Caco-2 (cell line): ENCODE data around the gene SFXN2. TPM values are rescaled to one million over a fixed set of nuclear protein-coding genes. Genes with fewer than 3 reads are reported as not detected.
A peak's percentile ranks its signal among the peaks of the same experiment; 100 is the strongest.
"Not testable (repeated sequence)": the region's sequence is repeated elsewhere in the genome, so short reads cannot be mapped to it uniquely, and the experiment has no call there.

Experiments used
- BruUV-seq: library from RNA; stranded (reverse); fragments of 400-500 nt; replicated peaks from 2 replicates; lab custom pipeline; 2021; lab: Mats Ljungman, UMichigan
- CTCF ChIA-PET: fragments of 300-600 bp; sonication (Branson Sonifier 250); formaldehyde crosslinking; loops from one replicate; lab custom pipeline; 2022; ENCODE audit warnings: antibody characterized with exemption; lab: Charles Lee
- POLR2A ChIA-PET: fragments of 300-600 bp; sonication (Branson Sonifier 250); formaldehyde crosslinking; loops from one replicate; lab custom pipeline; 2022; ENCODE audit warnings: antibody characterized with exemption; lab: Charles Lee
- DNase-seq, 2 experiments: peaks; one replicate each; pipeline versions ENCODE4 v3.0.0 to v3.0.0-alpha.2; 2020 to 2022
- H3K27me3 ChIP-seq: replicated peaks from 2 replicates; pipeline ENCODE4 v1.6.0; 2011; ENCODE audit warnings: low read length; ENCODE audit not compliant: control insufficient read depth, insufficient read depth
- H3K36me3 ChIP-seq: 2 replicates; pipeline ENCODE4 v1.5.1; 2011; ENCODE audit warnings: low read length; ENCODE audit not compliant: control insufficient read depth, insufficient read depth
- H3K4me1 ChIP-seq: fragments of 250-450 bp; sonication (Bioruptor Pico); 2 replicates; pipeline ENCODE4 v1.5.1; 2020; ENCODE audit warnings: mild to moderate bottlenecking
- H3K4me3 ChIP-seq: 2 replicates; pipeline ENCODE4 v1.5.1; 2011; ENCODE audit warnings: low read depth, mild to moderate bottlenecking, control low read depth, low read length
- H3K9me3 ChIP-seq: fragments of 250-450 bp; sonication (Bioruptor Pico); 2 replicates; pipeline ENCODE4 v1.5.1; 2020; ENCODE audit warnings: mild to moderate bottlenecking, moderate library complexity
- H3K27ac Mint-ChIP-seq: one replicate; pipeline ENCODE4 v1.8.0; 2022; ENCODE audit warnings: mixed read lengths; ENCODE audit not compliant: unreplicated experiment
- H3K27me3 Mint-ChIP-seq: one replicate; pipeline ENCODE4 v1.8.0; 2022; ENCODE audit warnings: mixed read lengths; ENCODE audit not compliant: insufficient read depth, unreplicated experiment
- H3K36me3 Mint-ChIP-seq: one replicate; pipeline ENCODE4 v1.8.0; 2022; ENCODE audit warnings: mild to moderate bottlenecking, mixed read lengths; ENCODE audit not compliant: insufficient read depth, unreplicated experiment
- H3K4me1 Mint-ChIP-seq: one replicate; pipeline ENCODE4 v1.8.0; 2022; ENCODE audit warnings: low read depth, mixed read lengths; ENCODE audit not compliant: unreplicated experiment
- H3K4me3 Mint-ChIP-seq: one replicate; pipeline ENCODE4 v1.8.0; 2022; ENCODE audit warnings: mild to moderate bottlenecking, moderate library complexity, mixed read lengths; ENCODE audit not compliant: unreplicated experiment
- H3K9me3 Mint-ChIP-seq: one replicate; pipeline ENCODE4 v1.8.0; 2022; ENCODE audit warnings: mixed read lengths; ENCODE audit not compliant: unreplicated experiment
- intact Hi-C: fragments of 100-400 bp; cut with micrococcal nuclease; formaldehyde crosslinking; loops from one replicate; pipeline ENCODE4 v1.10.0; 2022; ENCODE audit not compliant: unreplicated experiment
- total RNA-seq: library from RNA; stranded (reverse); gene quantifications from 2 replicates; pipeline ENCODE4 v1.2.3, GENCODE V29; 2022
- TF ChIP-seq, protein P1 (sequence below), 2 experiments: fragments of 200-600 bp in 1 of 2; IDR thresholded peaks; 1 replicate in 1 of 2; 2 replicates in 1 of 2; pipeline versions ENCODE4 v1.5.1 to v1.8.0; 2011 to 2022; ENCODE audit warnings: antibody characterized with exemption in 1 of 2, control low read depth in 1 of 2, inconsistent platforms in 1 of 2, low read depth in 1 of 2, low read length in 1 of 2, mild to moderate bottlenecking in 1 of 2, moderate library complexity in 1 of 2; ENCODE audit not compliant: insufficient read depth in 1 of 2, severe bottlenecking in 1 of 2, unreplicated experiment in 1 of 2

The SFXN2 gene
- total RNA-seq, 1 experiment from 2014 or later, result 40.0 TPM

DNA sequence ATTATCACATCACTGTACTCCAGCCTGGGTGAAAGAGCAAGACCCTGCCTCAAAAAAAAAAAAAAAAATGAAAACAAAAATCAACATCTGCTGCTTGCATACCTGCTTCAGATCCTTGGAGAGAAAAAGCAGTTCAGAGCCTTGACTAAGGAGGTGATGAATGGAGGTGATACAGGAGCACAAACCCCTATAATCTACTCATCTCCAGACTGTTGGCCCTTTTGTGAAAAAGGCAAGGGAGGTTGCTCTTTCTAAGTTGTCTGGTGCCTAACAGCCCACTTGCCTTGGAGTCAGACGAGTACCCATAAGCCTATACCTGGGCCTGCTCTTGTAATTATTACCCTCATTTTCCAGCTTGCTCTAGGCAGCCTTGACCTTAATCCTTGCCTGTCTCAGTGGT is 1.4 kb downstream of the SFXN2 start:
- Mint-ChIP-seq H3K9me3 (no peaks in the 10 kb centered on the region), H3K36me3 (peaks cover 48% of the 10 kb centered on the region), H3K27ac (peak overlapping the region; percentile 50), H3K4me3 (peak overlapping the region; percentile 87), H3K4me1 (peaks cover 37% of the 10 kb centered on the region), H3K27me3 (no peaks in the 10 kb centered on the region)
- H3K27me3 ChIP-seq, result no peaks in the 10 kb centered on the region
- no TSS peak for BruUV-seq
- no peak overlapping the region for H3K4me3 ChIP-seq
- intact Hi-C loops, result loop anchor here (2.0 kb wide), 2 partner anchors 27 to 37 kb away; partner anchors contain the start of gene WBP1L
- ChIA-PET POLR2A (no interaction called here), CTCF (no interaction called here)
- peaks cover 6% of the 10 kb centered on the region; the same call in 1 of the 2 replicates for H3K4me1 ChIP-seq
- no peak for DNase-seq
- no peaks in the 10 kb centered on the region for H3K36me3 ChIP-seq
- TF ChIP-seq, protein P1, sequence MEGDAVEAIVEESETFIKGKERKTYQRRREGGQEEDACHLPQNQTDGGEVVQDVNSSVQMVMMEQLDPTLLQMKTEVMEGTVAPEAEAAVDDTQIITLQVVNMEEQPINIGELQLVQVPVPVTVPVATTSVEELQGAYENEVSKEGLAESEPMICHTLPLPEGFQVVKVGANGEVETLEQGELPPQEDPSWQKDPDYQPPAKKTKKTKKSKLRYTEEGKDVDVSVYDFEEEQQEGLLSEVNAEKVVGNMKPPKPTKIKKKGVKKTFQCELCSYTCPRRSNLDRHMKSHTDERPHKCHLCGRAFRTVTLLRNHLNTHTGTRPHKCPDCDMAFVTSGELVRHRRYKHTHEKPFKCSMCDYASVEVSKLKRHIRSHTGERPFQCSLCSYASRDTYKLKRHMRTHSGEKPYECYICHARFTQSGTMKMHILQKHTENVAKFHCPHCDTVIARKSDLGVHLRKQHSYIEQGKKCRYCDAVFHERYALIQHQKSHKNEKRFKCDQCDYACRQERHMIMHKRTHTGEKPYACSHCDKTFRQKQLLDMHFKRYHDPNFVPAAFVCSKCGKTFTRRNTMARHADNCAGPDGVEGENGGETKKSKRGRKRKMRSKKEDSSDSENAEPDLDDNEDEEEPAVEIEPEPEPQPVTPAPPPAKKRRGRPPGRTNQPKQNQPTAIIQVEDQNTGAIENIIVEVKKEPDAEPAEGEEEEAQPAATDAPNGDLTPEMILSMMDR (IDR thresholded peaks at IDR 0.05; ENCODE audit: insufficient read depth in 1 of 2, low read depth in 1 of 2, low read length in 1 of 2, severe bottlenecking in 1 of 2, unreplicated experiment in 1 of 2), result no peak
- no peaks in the 10 kb centered on the region for H3K9me3 ChIP-seq

DNA sequence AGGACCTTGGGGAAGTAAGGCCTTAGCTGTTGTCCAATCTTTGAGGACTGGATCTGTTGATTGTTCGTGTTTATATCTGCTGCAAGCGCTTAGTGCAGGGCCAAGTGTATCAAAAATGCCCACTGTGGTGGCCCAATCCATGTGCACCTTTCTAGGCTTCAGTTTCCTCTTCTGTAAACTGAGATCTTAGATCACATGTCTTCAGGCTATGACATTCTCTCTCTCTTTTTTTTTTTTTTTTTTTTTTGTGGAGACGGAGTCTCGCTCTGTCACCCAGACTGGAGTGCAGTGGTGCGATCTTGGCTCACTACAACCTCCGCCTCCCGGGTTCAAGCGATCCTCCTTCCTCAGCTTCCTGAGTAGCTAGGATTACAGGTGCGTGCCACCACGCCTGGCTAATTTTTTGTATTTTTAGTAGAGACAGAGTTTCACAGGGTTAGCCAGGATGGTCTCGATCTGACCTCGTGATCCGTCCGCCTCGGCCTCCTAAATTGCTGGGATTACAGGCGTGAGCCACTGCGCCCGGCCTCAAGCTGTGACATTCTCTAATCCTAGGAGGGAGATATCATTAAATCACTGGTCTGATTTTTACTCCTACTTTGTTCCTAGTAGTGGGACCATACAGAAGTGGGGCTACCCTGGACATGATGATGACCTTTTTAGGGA is 2.6 kb downstream of the SFXN2 start:
- H3K9me3 Mint-ChIP-seq, CTCF ChIA-PET, H3K4me1 ChIP-seq, H3K4me3 ChIP-seq, intact Hi-C loops, H3K9me3 ChIP-seq, POLR2A ChIA-PET, H3K27me3 Mint-ChIP-seq, BruUV-seq, H3K27me3 ChIP-seq, H3K36me3 ChIP-seq, H3K4me3 Mint-ChIP-seq: not testable (repeated sequence)
- peaks cover 42% of the 10 kb centered on the region for H3K4me1 Mint-ChIP-seq
- peak in 1 of 2 experiments; percentile 9 for DNase-seq
- peak overlapping the region; percentile 62 for H3K27ac Mint-ChIP-seq
- peaks cover 48% of the 10 kb centered on the region for H3K36me3 Mint-ChIP-seq

DNA sequence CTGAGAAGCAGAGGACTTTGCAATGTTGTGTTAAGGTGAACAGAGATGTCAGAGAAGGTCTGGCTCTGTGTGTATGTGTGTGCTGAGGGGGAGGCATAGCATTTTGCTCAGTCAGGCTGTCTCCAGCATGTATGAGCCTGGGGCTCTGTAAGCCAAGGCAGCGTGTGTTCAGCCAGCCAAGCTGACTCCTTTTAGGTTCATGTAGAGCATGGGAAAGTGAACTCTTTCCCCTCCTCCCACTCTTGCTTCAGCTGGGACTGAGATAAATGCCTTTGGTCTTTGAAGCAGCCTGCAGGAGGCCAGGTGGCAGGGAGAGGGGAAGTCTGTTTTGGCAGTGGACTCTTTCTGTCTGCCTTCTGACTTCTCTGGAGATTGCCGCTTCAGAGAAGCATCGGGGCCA is 3.8 kb downstream of the SFXN2 start:
- TF ChIP-seq, protein P1 (IDR thresholded peaks at IDR 0.05; ENCODE audit: insufficient read depth in 1 of 2, low read depth in 1 of 2, low read length in 1 of 2, severe bottlenecking in 1 of 2, unreplicated experiment in 1 of 2), result no peak
- BruUV-seq, result no TSS peak
- H3K27ac Mint-ChIP-seq, result peak overlapping the region; percentile 62
- Histone ChIP-seq H3K36me3 (no peaks in the 10 kb centered on the region), H3K4me1 (0 out of 2 replicates have a peak, but pooled peaks cover 6% of the 10 kb centered on the region), H3K27me3 (no peaks in the 10 kb centered on the region), H3K4me3 (no peak overlapping the region), H3K9me3 (no peaks in the 10 kb centered on the region)
- no peaks in the 10 kb centered on the region for H3K27me3 Mint-ChIP-seq
- peaks cover 38% of the 10 kb centered on the region for H3K4me1 Mint-ChIP-seq
- intact Hi-C loops, result no loop called here
- H3K9me3 Mint-ChIP-seq, result no peaks in the 10 kb centered on the region
- ChIA-PET POLR2A (no interaction called here), CTCF (interaction anchor here (0.7 kb wide), 1 partner anchor 550 kb away, joined by 9 read pairs; no protein-coding TSS in a partner anchor)
- H3K36me3 Mint-ChIP-seq, result peaks cover 48% of the 10 kb centered on the region
- DNase-seq, result peak; percentile 52 to 54
- no peak overlapping the region for H3K4me3 Mint-ChIP-seq
